Stimulated activated CD4-positive, alpha-beta T cell treated with anti-CD3 and anti-CD28 coated beads, Interleukin-1b, Interleukin-23, amount 100 ng/mL, for 48 hours (primary cell): ENCODE results near the gene DDX10.
A peak's percentile ranks its signal among the peaks of the same experiment; 100 is the strongest.
"Not testable (repeated sequence)": the region's sequence is repeated elsewhere in the genome, so short reads cannot be mapped to it uniquely, and the experiment has no call there.

Experiments used
- DNase-seq: peaks from one replicate; pipeline ENCODE4 v3.0.0-alpha.2; 2020

DDX10 gene

DNA sequence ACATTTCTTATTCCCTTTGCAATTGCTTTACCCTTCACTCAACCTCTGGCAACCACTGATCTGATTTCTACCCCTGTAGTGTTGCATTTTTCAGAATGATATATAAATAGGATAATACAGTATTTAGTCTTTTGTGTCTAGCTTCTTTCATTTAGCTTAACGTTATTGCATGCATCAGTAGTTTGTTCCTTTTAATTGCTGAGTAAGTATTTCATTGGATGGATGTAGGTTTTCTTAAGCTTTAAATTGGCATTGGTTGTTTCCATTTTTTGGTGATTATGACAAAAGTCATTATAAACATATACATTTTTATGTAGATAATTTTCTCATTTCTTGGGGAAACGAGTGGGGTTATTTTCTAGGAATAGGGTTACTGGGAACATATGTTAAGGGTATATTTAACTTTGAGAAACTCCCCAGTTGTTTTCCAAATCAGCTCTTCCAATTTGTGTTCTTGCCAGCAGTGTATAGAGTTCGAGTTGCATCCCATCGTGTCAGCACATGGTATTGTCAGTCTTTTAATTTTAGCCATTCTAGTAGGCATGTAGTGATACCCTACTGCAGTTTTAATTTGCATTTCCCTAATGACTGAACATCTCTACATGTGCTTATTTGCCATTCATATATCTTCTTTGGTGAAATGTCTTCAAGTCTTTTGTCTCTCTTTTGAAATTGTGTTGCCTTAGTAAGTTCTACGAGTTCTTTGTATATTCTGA, 60.3 kb downstream of the DDX10 start:
- DNase-seq = no peak

- DNase-seq = no peak
Observed at GRCh38 chr11:108726077-108726800, 61.4 kb downstream of the DDX10 start.

DNA sequence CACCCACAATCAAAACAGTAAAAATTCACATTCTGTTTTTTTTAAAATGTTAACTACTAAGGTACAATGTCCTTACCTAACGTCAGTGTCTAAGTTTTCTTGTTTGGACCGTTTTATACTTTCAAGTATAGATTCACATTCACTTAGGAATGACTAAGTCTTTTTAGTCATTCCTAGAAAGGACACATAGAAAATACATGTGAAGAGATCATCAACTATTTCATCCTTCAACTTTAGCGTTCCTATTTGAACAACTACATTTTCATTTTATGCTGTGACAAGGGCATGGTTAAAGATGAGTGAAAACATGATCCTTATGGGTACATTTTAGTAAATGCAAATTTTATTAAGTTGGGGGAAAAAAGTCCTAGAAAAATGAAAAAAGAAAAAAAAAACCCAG, 62.8 kb downstream of the DDX10 start:
- DNase-seq = no peak

GRCh38 chr11:108729227-108729871, 64.5 kb downstream of the DDX10 start:
- no peak for DNase-seq

GRCh38 chr11:108732395-108732794, 67.5 kb downstream of the DDX10 start:
- no peak for DNase-seq

- peak; percentile 63 for DNase-seq
Observed at GRCh38 chr11:108733479-108734116, 68.7 kb downstream of the DDX10 start.

GRCh38 chr11:108734283-108734682, 69.4 kb downstream of the DDX10 start:
- no peak for DNase-seq

DNA sequence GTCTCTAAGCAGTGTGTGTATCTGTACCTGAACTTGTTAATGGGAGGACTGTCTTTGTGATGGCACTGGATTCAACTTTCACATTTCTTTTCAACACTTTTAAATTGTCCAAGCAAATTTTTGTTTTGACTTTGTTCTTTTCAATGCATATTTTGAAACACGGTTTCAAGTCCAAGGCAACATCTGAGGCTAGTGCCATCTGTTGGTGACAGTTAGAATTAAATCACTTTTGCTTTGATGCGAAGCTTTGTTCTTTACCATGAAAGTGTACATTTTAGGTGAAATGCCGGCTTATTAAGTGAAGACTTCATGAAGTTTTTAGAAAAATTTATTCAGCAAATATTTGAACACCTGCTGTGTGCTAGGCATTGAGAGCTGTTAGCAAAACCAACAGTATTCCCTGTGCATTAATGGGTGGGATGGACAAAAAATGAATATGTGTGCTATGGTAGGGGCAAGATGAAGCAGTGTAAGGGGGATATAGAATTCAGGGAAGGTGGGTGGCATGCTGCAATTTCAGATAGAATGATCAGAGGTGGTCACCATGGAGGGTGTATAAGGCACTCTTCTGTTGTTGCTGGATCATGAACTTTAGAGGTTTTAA, 70.2 kb downstream of the DDX10 start:
- no peak for DNase-seq

- not testable (repeated sequence) for DNase-seq
Observed at GRCh38 chr11:108740132-108740531, 75.3 kb downstream of the DDX10 start.

DNA sequence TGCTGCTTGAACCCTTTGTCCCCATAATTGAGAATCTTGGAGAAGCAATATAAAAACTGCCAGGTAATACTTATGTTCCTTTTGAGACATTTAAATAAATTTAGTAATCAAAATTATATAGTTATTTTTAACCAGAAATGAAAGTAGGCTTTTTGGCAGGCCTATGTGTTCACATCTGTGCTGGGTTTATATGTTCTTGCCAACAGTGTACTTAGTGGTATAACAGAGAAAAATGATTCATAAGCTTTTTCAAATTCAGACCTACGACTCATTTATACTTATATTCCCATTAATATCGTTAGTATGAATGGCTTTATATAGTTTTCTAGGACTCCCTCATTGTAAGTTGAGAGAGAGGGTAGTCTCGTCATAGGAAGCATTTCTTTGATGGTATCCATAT, 79.0 kb downstream of the DDX10 start:
- no peak for DNase-seq

DNA sequence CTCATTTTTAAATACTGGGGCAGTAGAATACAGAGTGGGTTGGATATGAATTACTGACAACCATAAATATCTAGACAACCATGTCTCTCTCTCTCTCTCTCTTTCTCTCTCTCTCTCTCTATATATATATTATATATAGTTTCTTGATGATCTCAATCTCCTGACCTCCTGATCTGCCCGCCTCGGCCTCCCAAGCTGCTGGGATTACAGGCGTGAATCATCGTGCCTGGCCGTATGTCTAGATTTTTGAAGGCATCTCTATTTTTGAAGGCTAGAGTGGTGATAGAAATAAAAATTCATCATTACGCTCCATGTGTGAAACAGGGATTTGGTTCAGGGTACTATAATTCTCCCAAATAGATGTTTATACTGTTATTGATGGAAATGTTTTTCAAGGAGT, 84.1 kb downstream of the DDX10 start:
- DNase-seq = no peak

DNA sequence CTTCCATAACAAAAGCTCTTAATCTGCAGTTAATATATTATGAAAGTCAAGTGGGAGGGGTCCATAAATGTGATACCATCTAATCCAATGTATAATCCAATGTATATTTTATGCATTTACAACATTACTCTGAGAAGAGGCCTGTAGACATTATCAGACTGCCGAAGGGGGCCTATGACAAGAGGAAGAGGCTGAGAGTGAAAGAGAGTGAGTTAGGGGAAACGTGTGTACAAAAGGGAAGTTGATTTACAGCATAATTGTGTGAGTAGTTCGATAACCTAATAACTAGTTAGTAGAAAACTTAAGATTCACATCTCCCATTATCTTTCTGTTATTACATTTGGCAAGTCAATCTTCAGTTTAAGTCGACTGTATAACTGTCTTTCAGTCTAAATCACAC, 86.6 kb downstream of the DDX10 start:
- no peak for DNase-seq

GRCh38 chr11:108752297-108752751, 87.5 kb downstream of the DDX10 start:
- DNase-seq = no peak

- DNase-seq = no peak
Observed at GRCh38 chr11:108754901-108755625, 90.2 kb downstream of the DDX10 start.

GRCh38 chr11:108757630-108758029, 92.8 kb downstream of the DDX10 start:
- DNase-seq = no peak

- DNase-seq = no peak
Observed at GRCh38 chr11:108758458-108758857, 93.6 kb downstream of the DDX10 start.

GRCh38 chr11:108766596-108767173, 101.8 kb downstream of the DDX10 start:
- no peak for DNase-seq

GRCh38 chr11:108768370-108768769, 103.5 kb downstream of the DDX10 start:
- no peak for DNase-seq

DNA sequence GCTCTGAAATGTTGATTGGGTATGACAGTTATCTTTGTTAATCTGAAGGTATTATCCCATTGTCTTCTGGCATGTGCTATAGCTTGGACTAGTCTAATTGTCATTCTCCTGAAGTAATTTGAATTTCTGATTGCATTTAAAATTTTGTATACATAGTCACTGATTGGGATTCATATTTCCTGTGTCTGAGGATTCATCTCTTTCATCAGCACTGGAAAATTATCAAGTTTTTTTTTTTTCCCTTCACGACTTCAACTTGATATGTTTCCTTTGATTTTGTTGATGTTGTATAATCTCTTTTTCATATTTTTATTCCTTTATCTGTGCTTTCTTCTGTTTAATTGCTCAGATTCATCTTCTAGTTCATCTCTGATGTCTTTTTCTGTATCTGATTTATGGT, 104.1 kb downstream of the DDX10 start:
- no peak for DNase-seq

DNA sequence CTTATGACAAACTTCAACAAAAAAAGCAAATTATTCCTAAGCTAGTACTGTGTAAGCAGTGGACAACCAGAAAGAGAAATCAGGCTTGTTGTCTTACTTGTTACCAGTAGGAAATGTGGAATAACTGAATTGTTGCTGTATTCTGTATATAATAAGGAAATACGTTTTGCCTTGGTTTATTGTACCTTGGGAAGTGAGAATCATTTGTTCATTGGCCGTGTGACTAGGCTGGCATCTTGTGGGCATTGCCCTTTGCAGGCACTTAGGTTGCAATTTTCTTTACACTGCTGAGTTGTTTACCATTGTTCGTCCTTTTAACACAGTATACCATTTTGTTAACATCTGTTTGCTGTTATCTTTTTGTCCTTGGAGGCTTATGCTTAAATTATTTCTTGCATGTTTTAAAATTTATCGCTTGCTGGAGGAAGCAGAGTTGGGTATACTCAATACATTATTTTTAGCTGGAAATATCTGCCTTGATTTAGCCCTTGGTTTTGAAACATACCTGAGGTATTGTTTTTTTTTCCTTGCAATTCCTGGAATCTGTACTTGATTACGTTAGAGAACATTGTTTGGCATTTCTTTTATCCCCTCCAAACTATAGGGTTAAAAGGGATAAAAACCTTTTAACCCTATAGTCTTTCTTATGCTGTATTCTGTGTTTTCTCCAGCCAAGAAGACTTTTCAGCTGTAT, 109.3 kb downstream of the DDX10 start:
- no peak for DNase-seq

- no peak for DNase-seq
Observed at GRCh38 chr11:108775324-108775723, 110.5 kb downstream of the DDX10 start.
